K562 (cell line): ENCODE measurements around the gene SH3BP5. TPM values are rescaled to one million over a fixed set of nuclear protein-coding genes. Genes with fewer than 3 reads are reported as not detected.

ENCODE experiments used
- ATAC-seq: fragments of 200-7000 bp; cut with Tn5 transposase; 3 replicates; pipeline ENCODE4 v1.9.1; 2020; ENCODE audit warnings: moderate library complexity
- BruUV-seq: library from RNA; stranded (reverse); fragments of 400-500 nt; replicated peaks from 2 replicates; lab custom pipeline; 2021; lab: Mats Ljungman, UMichigan
- CTCF ChIA-PET: fragments of 300-600 bp; formaldehyde crosslinking; extraction: SDS; loops from one replicate; lab custom pipeline; 2021; ENCODE audit warnings: low intra/inter-chr PET ratio; lab: Yijun Ruan, JAX
- POLR2A ChIA-PET: fragments of 300-600, 350-650 bp; sonication (Branson Sonifier 250); formaldehyde crosslinking; extraction: SDS; loops from one replicate; lab custom pipeline; 2021; ENCODE audit warnings: antibody characterized with exemption, inconsistent platforms; lab: Yijun Ruan, JAX
- DNase-seq, 4 experiments: peaks; one replicate each; pipeline versions ENCODE4 v3.0.0 to v3.0.0-alpha.2; 2011 to 2018; ENCODE audit warnings: low spot score in 3 of 4, mixed read lengths in 3 of 4; ENCODE audit errors: extremely low read depth in 1 of 4
- FAIRE-seq: peaks from 2 replicates; lab custom pipeline; 2011; peaks lifted over from hg19 to GRCh38; lab: Jason Lieb, UNC
- H2AFZ ChIP-seq: 2 replicates; pipeline ENCODE4 v1.6.0; 2011; ENCODE audit warnings: low read depth, low read length, control low read depth, inconsistent platforms
- H3K27ac ChIP-seq: fragments of 200-600 bp; 3 replicates; pipeline ENCODE4 v1.8.0; 2011; ENCODE audit warnings: low read depth, mild to moderate bottlenecking, control low read depth, inconsistent platforms, low read length, moderate library complexity, mixed read lengths; ENCODE audit errors: extremely low read depth
- H3K27me3 ChIP-seq, 2 experiments: fragments of 300-600 bp in 1 of 2; 2 replicates in 1 of 2; 3 replicates in 1 of 2; pipeline versions ENCODE4 v1.6.0 to v1.8.0; 2011; ENCODE audit warnings: inconsistent platforms in 2 of 2, low read length in 2 of 2, mild to moderate bottlenecking in 1 of 2, mixed read lengths in 1 of 2, moderate library complexity in 1 of 2; ENCODE audit not compliant: control insufficient read depth in 2 of 2, insufficient read depth in 2 of 2
- H3K36me3 ChIP-seq: fragments of 300-600 bp; 3 replicates; pipeline ENCODE4 v1.8.0; 2011; ENCODE audit warnings: mild to moderate bottlenecking, low read length, inconsistent platforms; ENCODE audit not compliant: control insufficient read depth, insufficient read depth
- H3K4me1 ChIP-seq, 2 experiments: fragments of 200-600 bp in 1 of 2; replicated peaks in 1 of 2; 2 replicates in 1 of 2; 3 replicates in 1 of 2; pipeline versions ENCODE4 v1.5.1 to v1.8.0; 2011; ENCODE audit warnings: inconsistent platforms in 2 of 2, low read length in 2 of 2, mild to moderate bottlenecking in 1 of 2, mixed read lengths in 1 of 2, moderate library complexity in 1 of 2; ENCODE audit not compliant: control insufficient read depth in 2 of 2, insufficient read depth in 2 of 2
- H3K4me2 ChIP-seq: 2 replicates; pipeline ENCODE4 v1.6.1; 2011; ENCODE audit warnings: low read length, control low read depth, inconsistent platforms, mixed read lengths; ENCODE audit not compliant: insufficient read depth
- H3K4me3 ChIP-seq: fragments of 200-600 bp; sonication (generic), shearing (Covaris generic); 2 replicates; pipeline ENCODE4 v1.5.1; 2016; ENCODE audit warnings: control low read depth, inconsistent platforms
- H3K79me2 ChIP-seq: fragments of 200-600 bp; 3 replicates; pipeline ENCODE4 v1.8.0; 2011; ENCODE audit warnings: low read length, inconsistent platforms; ENCODE audit not compliant: control insufficient read depth, insufficient read depth
- H3K9ac ChIP-seq, 2 experiments: 2 replicates each; pipeline versions ENCODE4 v1.6.0 to v1.6.1; 2011; ENCODE audit warnings: low read depth in 2 of 2, low read length in 2 of 2, control low read depth in 1 of 2, inconsistent platforms in 1 of 2, mild to moderate bottlenecking in 1 of 2, mixed read lengths in 1 of 2; ENCODE audit not compliant: insufficient read depth in 1 of 2
- H3K9me1 ChIP-seq: one replicate; pipeline ENCODE4 v1.6.0; 2011; ENCODE audit warnings: inconsistent platforms, mild to moderate bottlenecking, low read length, moderate library complexity; ENCODE audit not compliant: control insufficient read depth, insufficient read depth
- H3K9me3 ChIP-seq: replicated peaks from 2 replicates; pipeline ENCODE4 v1.5.1; 2011; ENCODE audit warnings: low read depth, low read length, inconsistent platforms; ENCODE audit not compliant: control insufficient read depth, insufficient read depth
- H4K20me1 ChIP-seq: replicated peaks from 2 replicates; pipeline ENCODE4 v1.6.1; 2011; ENCODE audit warnings: low read length, inconsistent platforms, mixed read lengths; ENCODE audit not compliant: control insufficient read depth, insufficient read depth
- ARID2 ChIP-seq: fragments of 450-650 bp; IDR thresholded peaks from 2 replicates; pipeline ENCODE4 v1.6.1; 2017; ENCODE audit warnings: antibody characterized with exemption, mild to moderate bottlenecking
- ASH1L ChIP-seq: fragments of 450-650 bp; IDR thresholded peaks from 2 replicates; pipeline ENCODE4 v1.6.1; 2018; ENCODE audit warnings: borderline replicate concordance, mild to moderate bottlenecking, low read depth; ENCODE audit not compliant: partially characterized antibody
- BRD4 ChIP-seq: fragments of 200-600 bp; sonication (generic); IDR thresholded peaks from 2 replicates; pipeline ENCODE4 v1.6.1; 2017; ENCODE audit warnings: inconsistent platforms
- CHD2 ChIP-seq: IDR thresholded peaks from 2 replicates; pipeline ENCODE4 v1.6.1; 2011; ENCODE audit warnings: low read depth, low read length
- WHSC1 ChIP-seq: IDR thresholded peaks from one replicate; pipeline ENCODE4 v1.6.1; 2012; ENCODE audit warnings: low read length, control low read depth, inconsistent platforms
- ZNF384 ChIP-seq: IDR thresholded peaks from 2 replicates; pipeline ENCODE4 v1.6.1; 2012; ENCODE audit warnings: low read depth, low read length, improper control_type of control experiment
- WGBS: fragments of 100-300 bp; shearing (Covaris generic); methylation state at CpG from one replicate; pipeline ENCODE4 v1.1.6; 2016; ENCODE audit warnings: low coverage, mixed read lengths; ENCODE audit not compliant: insufficient coverage; ENCODE audit errors: missing lambda C conversion rate; 5-methylcytosine and 5-hydroxymethylcytosine counted together
- in situ Hi-C: fragments of 300-500 bp; cut with MboI; formaldehyde crosslinking; loops from 4 replicates; pipeline ENCODE4 v1.15.0; 2018; ENCODE audit warnings: inconsistent platforms, mixed read lengths
- intact Hi-C: fragments of 100-400 bp; cut with micrococcal nuclease; formaldehyde crosslinking; loops from 2 replicates; pipeline ENCODE4 v1.14.2; 2022
- polyA plus RNA-seq, 8 experiments: library from polyadenylated mRNA; depleted of rRNA in 4 of 8; stranded (reverse) in 5 of 8; unstranded in 3 of 8; fragments of >200 nt; fragmentation: Nextera tagmentation in 2 of 8; fragmentation: Illumina TruSeq in 1 of 8; extraction: Ambion mirVana in 2 of 8; extraction: Trizol in 1 of 8; gene quantifications; 2 replicates each; pipeline versions ENCODE4 v1.2.1 to v1.2.3, GENCODE V29; 2011 to 2014; ENCODE audit warnings: inconsistent platforms in 1 of 8, missing spikeins in 1 of 8
- total RNA-seq, 7 experiments: library from RNA; depleted of rRNA in 6 of 7; stranded (reverse); fragments of >200 nt in 6 of 7; fragmentation: Illumina TruSeq in 2 of 7; extraction: Trizol in 2 of 7; gene quantifications; 2 replicates each; pipeline versions ENCODE4 v1.2.1 to v1.2.3, GENCODE V29; 2011 to 2021; ENCODE audit warnings: low replicate concordance in 1 of 7
- TF ChIP-seq, protein P1 (sequence below), 2 experiments: IDR thresholded peaks in 1 of 2; conservative IDR thresholded peaks in 1 of 2; 2 replicates each; pipeline ENCODE4 v1.6.1; 2016; ENCODE audit warnings: low read depth in 2 of 2, mild to moderate bottlenecking in 1 of 2, missing compliant biosample characterization in 1 of 2, missing genetic modification characterization in 1 of 2, moderate library complexity in 1 of 2

The SH3BP5 gene
- total and polyA plus RNA-seq, 9 of the 15 experiments (the other 6 are each of a cell fraction or from before 2014, with no cell fraction given): 2.9 to 29.0 (median 14.9) TPM

DNA sequence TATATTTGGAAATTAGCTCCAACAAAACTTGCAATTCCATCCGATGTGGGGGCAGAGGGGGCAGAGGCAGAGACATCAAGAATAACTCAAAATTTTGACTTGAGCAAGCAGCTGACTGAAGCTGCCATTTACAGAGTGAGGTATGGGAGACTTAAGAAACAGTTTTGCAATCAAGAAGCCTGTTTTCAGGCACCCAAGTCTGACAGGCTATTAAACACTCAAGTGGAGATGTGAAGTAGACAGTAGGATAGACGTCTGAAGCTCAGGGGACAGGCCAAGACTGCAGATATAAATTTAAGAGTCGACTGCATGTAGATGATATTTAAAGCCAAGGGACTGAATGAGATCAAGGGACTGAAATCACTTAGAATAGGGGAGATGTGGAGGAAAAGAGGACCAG lies 9.9 kb upstream of the SH3BP5 start (continued):
- TF ChIP-seq, protein P1, sequence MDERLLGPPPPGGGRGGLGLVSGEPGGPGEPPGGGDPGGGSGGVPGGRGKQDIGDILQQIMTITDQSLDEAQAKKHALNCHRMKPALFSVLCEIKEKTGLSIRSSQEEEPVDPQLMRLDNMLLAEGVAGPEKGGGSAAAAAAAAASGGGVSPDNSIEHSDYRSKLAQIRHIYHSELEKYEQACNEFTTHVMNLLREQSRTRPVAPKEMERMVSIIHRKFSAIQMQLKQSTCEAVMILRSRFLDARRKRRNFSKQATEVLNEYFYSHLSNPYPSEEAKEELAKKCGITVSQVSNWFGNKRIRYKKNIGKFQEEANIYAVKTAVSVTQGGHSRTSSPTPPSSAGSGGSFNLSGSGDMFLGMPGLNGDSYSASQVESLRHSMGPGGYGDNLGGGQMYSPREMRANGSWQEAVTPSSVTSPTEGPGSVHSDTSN (CRISPR knock-in tag; IDR thresholded peaks at IDR 0.05; ENCODE audit: low read depth): no peak
- TF ChIP-seq, protein P1 (tag; conservative IDR thresholded peaks at IDR 0.05; ENCODE audit: low read depth): 0 out of 2 replicates have a peak, but pooled peaks have one; percentile 14
- TF ChIP-seq ZNF384 (no peak), BRD4 (no peak), WHSC1 (no peak), ARID2 (no peak)
- TF ChIP-seq, all 486 proteins: peak for 2

- H3K9me1 ChIP-seq: no peaks in the 10 kb centered on the region
- WGBS: 61% methylated on average over 6 of the region's 6 CpGs
- no peaks in the 10 kb centered on the region for H3K36me3 ChIP-seq
- H3K4me1 ChIP-seq: peaks cover 8 to 11% of the 10 kb centered on the region in 2 experiments
- H3K4me3 ChIP-seq: no peak overlapping the region
- in situ Hi-C loops (no loop called here), intact Hi-C loops (no loop called here)
- no peaks in the 10 kb centered on the region for H3K27me3 ChIP-seq
- no peak overlapping the region for H3K27ac ChIP-seq
- ATAC-seq: no peak
- H4K20me1 ChIP-seq: no peaks in the 10 kb centered on the region
- H3K4me2 ChIP-seq: no peak overlapping the region
- no TSS peak for BruUV-seq
- DNase-seq: no peak
- H3K79me2 ChIP-seq: no peaks in the 10 kb centered on the region
- TF ChIP-seq ASH1L (no peak), CHD2 (peak; percentile 52; the same call in 1 of the 2 replicates)
- peak overlapping the region in 1 of 2 experiments; percentile 64; a peak in 2 of 4 replicates for H3K9ac ChIP-seq
- no peak overlapping the region for H2AFZ ChIP-seq
- POLR2A ChIA-PET: interaction anchor here (0.8 kb wide), 1 partner anchor 11 kb away, joined by 3 read pairs; no protein-coding TSS in a partner anchor
- CTCF ChIA-PET: no interaction called here
- FAIRE-seq: no peak
- H3K9me3 ChIP-seq: no peaks in the 10 kb centered on the region
These were observed 8.8 kb upstream of the SH3BP5 start for GRCh38 chr3:15341030-15341726.
